Measurements from ENCODE around the gene ZNF462.
A peak's percentile ranks its signal among the peaks of the same experiment; 100 is the strongest.
"Not testable (repeated sequence)": the region's sequence is repeated elsewhere in the genome, so short reads cannot be mapped to it uniquely, and the experiment has no call there.

ZNF462 gene

DNA sequence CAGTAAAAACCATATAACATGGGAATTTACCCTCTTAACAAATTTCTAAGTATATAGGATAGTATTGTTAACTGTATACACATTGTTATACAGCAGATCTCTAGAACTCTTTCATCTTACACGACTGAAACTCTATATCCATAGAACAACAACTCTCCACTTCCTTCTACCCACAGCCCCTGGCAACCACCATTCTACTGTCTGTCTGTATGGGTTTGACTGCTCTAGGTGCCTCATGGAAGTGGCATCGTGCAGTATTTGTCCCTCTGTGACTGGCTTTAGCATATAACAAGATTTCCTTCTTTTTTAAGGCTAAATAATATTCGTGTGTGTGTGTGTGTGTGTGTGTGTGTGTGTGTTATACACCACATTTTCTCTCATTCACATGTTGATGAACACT is 100.7 kb downstream of the ZNF462 start:
- DNase-seq = no peak

DNA sequence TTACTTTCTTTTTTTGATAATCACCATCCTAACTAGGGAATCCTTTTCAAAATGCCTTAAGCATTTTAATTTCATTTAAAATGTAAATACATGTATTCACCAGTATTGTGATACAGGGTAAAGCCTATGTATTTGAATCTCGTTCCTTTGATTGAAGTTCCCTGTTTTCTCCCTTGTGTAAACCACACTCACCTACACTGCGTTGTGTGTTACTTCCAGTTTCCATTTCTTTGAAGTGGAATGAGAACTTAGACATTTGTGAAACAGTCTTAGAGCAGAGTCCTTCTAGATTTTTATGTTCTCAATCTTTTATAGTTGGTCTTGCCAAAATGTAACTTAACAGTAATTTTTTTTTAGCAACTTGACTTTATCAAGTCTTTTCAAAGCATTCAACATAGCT is 101.4 kb downstream of the ZNF462 start:
- no peak for DNase-seq

DNA sequence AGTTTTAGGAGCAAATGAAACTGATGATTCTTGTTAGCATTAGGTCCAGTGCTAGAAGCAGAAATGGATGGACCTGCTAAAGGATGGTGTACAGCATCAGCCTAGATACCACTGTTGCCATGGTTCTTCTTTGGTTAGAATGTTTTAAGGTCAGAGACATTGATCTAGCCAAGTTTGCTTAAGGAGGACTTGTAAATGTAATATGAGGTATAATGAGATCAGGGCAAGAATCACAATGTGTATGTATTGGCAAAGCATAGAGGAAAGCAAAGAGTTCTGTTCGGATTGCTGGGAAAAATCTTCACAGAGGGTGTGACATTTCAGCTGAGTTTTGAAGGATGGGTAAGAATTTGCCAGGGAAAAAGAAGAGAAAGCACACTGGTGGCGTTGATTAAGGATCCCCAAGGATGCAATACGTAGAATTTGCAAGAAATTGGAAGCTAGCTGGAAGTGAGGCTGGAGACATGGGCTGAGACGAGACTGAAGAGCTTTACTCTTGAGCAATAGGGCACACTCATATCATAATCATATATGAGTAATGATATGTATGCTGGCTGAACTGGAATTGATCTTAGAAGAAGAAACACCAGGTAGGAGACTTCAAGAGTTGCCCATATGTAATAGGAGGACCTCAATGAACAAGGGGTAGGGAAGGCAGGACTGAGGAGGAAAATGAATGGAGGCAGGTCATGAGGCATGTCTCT is 102.0 kb downstream of the ZNF462 start:
- DNase-seq = peak; percentile 24

DNA sequence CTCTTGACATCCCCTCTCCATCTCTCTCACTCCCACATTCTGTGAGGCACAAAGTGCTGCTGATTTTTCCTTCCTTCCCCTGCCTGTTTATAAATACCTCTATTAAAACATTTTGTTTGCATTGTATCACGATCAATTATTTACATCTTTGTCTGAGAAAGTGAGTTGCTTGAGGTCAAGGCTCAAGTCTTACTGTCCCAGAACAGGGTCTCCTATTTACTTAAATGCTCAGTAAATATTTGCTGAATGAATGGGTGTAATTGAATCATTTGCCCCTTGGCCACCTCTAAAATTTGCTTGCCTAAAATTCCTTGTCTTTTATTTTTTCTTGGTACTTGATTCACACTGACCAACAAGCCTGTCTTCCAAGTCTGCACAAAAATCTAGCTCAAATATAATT is 103.5 kb downstream of the ZNF462 start:
- no peak for DNase-seq

DNA sequence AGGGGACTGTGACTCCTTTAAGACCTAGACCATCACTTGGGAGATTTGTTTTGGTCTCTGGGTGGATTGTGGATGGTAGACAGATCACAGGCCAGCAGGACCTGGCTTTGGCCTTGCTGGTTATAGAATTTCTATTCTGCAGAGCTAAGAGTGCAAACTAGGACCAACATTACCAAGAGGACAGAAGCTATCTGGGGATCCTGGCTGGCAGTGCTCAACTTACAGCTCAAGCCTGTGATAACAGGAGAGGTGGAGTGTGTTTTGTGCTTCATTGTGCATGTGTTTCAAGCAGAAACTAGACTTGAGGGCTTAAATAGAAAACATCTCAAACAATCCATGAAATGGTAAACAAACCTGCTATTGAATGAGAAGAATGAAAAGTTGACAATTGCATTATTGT is 106.7 kb downstream of the ZNF462 start:
- no peak for DNase-seq

DNA sequence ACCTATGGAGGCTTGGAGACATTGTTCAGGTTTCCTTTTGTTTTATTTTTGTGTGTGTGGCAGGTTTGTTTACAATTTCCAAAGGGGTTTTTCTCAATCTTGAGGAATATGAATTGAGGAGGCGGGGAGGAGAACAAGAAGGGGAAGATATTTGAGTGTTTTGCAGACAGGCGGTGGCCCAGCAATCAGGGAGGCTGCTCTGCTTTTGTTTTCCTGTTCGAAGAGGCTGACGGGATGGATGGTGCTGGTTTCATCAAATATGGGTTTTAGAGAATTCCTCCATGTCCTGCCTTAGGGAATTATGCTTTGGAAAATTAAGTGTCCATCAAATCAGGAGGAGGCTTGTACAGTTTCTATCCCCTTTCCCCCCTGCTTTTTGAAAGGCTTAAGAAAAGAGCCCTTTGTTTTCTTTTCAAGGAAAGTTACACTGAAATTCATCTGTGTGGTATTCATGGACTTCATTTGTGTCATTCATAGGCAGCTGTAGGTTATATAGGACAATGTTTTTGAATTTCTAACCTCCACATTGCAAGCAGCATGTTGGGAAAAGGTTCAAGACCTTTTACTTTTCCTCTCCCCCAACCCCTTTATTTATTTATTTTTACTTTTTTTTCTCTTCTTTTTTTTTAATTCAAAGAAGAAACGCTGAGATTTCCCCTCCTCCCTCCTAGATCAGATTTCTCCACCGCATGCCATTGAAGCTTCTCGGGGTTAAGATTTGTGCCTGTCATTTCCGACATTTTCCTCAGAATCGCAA is 107.4 kb downstream of the ZNF462 start:
- no peak for DNase-seq

DNA sequence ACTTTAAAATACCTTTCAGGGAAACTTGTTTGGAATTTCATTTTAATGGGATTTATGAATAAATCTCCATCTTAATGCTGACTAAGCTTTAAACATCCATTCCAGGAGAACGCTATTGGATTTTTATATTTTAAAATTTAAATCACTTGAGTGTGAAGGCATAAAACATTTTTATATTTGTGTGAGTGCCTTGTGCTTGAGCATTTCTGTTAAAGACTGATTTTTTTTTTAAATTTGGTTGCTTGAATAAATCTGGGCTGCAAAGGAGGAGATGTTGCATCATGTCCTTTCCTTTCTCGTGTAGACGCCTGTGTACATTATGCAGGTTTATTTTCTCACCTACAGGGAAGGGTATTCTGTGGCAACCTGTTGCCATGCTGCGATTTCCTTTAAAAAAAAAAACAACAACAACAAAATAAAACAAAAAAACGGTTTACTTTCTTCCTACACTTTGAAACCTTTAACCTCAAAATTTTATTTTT is 108.1 kb downstream of the ZNF462 start:
- no peak for DNase-seq

DNA sequence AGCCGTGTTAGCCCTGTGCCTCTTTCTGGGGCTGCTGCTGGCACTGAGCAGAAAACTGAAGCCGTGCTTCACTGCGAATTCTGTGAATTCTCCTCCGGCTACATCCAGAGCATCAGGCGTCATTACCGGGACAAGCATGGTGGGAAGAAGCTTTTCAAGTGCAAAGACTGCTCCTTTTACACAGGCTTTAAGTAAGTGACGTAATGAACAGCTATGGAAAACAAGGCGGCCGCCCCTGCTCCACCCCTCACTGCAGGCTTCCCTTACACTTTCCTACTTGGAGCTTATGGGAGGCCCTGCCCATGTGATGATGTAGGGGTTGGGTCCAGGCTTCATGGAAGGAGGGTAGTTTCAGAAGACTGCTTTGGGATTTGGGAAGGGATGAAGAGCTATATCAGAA is 109.1 kb downstream of the ZNF462 start:
- DNase-seq = no peak

DNA sequence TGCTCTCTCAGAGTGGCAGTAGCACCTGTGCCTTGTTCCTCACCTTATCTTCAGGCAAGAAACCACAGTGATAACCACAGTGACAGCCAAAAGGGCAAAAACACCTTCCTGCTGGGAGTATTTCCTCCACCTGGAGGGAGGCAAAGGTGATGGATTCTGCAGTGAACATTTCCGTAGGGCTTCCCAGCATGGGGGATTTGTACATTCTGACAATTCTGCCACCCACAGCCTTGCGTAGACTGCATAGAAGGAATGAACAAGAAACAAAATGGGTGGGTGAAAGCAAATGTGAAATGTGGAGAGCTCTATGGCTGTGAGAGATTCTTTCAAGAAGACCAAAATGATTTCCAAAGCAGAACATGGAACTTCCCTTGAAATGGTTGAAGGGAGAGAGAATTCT is 111.4 kb downstream of the ZNF462 start:
- no peak for DNase-seq

DNA sequence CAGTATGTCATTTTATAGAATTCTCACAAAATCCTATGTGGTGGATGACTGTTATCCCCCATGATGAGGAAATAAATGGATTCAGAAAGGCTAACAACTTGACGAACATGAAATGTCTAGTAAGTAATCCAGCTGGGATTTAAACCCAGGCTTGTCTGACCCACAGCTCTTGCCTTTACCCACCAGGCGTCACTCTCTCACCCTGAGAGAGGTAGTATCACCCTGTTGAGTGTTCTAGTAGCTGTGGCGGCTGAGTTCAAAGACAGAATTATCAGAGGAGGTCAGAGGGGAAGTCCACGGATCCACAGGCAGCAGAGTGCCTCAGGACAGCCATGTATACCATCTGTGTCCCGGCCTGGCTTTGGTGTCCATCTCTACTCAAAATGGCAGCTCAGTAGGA is 113.8 kb downstream of the ZNF462 start:
- DNase-seq = no peak

DNA sequence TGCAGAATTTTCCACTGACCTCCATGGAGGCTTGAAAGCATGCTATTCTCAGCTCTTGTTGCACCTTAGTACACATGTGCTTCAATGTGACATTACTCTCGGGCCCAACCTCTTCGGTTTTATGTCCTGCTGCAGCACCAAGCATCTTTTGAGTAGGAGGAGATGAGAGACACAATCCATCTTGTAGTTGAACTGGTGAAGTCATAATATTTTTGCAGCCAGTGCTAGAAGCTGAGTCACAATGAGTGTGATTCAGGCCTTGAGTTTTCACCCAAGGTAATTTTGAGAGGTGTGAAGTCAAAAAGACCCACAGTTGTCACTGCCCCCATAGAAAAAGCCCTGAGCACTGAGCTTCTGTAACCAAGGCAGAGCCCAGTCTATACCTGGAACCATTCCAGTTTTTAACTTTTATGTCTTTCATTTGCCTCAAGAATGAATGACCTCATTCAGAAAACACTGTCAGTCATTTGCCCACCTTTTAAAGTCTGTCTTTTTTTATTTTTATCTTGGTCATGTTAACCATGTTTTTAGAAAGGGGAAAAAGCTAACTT is 117.7 kb downstream of the ZNF462 start:
- peak; percentile 35 for DNase-seq

DNA sequence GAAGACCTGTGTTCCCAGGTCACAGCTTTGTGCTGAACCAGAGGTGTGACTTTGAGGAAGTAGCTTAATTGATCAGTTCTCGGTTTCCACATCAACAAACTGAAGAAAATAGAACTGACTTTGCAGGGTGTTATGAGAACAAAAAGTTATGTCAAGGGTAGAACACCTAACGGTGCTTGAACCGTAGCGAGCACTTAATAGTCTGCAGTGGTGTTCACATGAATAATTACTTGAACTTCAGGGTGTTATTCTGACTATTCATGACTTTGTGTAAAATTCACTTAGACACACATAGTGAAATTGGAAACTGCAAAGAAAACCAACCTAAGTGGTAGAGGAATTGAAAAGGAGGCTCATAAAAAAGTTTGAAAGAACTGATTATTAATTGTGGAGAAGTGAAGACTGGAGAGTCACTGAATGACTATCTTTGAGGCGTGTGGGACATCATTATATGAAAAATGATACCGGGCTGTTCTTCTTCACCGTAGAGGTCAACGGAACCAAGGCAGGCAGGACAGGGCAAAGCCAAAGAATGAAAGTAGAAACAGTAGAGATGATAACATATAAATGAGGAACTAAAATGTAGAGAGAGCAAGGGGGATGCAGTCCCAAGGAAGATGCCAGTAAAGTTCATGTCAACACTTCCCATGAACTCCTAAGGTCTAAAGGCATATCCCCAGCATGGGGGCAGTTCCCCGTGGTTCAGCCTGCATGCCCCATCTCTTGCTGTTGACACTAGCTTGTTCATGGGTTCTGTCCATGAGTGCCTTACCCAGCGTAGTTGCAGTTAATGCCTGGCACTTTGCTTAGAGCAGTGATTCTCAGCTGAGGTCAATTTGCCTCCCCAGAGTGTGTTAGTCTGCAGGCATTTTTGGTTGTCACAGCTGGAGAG is 118.7 kb downstream of the ZNF462 start:
- DNase-seq = no peak

DNA sequence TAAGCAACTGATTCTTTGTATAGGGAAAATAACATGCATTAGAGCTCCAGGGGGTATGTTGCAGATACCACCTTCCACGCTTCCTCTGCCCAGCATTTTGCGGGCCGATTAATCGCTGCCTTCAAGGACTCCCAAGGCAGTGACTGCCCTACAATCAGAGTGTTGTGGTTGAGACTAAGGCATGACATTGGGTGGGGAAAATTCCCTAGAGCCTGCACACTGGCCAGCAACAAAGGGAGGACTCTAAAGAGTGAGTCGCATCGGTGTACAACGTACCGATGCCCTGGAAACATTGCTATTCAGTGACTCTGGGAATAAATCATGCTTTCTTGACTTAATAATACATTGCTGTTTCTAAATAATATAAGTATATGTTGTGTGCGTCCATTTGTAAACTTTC is 119.7 kb downstream of the ZNF462 start:
- DNase-seq = no peak

DNA sequence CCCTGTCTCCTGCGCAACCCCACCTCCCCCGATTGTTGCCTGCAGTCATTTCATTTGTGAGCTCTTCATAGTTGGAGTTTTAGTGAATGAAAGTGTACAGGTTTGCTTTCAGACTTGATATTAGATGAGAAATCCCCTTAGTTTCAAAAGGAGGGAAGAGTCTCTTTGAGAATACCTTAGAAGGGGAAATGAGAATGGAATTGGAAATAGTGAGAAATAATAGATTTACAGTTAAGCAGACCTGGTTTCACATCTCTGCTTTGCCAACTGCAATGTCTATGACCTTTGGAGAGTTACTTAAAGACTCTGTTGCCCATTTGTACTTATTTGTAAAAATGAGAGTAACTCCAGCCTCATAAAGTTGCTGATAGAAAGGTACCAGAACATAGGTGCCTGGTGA is 120.4 kb downstream of the ZNF462 start:
- DNase-seq = no peak

DNA sequence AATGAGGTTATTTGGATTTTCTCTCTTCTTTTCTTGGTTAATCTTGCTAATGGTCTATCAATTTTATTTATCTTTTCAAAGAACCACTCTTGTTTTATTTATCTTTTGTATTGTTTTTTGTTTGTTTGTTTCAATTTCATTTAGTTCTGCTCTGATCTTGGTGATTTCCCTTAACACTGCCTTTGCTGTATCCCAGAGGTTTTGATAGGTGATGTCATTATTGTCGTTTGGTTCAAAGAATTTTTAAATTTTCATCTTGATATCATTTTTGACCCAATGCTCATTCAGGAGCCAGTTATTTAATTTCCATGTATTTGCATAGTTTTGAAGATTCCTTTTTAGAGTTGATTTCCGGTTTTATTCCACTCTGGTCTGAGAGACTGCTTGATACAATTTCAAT is 126.9 kb downstream of the ZNF462 start:
- not testable (repeated sequence) for DNase-seq

DNA sequence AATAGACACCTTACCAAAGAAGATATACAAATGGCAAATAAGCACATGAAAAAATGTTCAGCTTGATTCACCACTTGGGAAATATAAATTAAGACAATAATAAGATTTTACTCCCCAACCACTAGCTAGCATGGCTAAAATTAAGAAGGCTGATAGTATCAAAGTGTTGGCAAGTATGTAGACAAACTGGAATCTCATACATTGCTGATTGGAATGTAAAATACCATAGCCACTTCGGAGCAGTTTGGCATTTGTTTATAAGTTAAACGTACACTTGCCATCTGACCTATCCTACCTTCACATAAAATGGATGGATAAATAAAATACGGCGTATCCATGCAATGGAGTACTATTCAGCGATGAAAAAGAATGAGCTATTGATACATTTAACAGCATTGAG is 129.2 kb downstream of the ZNF462 start:
- DNase-seq = no peak

DNA sequence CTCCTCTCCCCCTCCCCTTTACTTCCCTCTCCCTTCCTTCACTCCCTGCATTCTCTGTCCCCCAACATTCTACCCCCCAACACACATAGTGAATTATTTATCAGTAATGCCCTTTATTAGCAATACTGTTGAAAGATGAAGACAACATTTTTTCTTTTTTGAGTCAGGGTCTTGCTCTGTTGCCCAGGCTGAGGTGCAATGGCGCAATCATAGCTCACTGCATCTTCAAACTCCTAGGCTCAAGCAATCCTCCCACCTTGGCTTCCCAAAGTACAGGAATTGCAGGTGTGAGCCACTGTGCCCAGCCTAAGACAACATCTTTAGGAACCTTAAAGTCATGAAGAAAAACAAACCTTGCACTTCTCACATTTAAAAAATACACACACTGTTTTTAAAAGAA is 130.6 kb downstream of the ZNF462 start:
- DNase-seq = no peak

DNA sequence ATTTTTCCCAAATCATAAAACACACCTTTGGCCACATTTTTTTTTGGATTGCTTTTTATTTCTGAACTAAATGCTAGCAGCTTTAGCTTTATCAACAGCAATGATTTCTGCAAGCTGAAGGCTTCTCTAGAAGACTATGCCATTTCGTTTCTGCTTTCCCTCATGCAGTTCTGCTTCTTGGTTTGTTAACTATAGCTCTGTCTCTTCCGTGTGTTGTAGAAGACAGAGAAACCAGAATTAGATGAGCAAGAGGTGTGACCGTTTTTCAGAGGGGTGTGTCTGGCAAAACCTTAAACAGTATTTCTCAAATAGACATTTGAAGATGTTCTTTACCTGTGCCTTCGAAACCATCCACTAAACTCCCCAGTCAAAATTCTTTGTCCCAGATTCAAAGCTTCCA is 131.5 kb downstream of the ZNF462 start:
- no peak for DNase-seq

DNA sequence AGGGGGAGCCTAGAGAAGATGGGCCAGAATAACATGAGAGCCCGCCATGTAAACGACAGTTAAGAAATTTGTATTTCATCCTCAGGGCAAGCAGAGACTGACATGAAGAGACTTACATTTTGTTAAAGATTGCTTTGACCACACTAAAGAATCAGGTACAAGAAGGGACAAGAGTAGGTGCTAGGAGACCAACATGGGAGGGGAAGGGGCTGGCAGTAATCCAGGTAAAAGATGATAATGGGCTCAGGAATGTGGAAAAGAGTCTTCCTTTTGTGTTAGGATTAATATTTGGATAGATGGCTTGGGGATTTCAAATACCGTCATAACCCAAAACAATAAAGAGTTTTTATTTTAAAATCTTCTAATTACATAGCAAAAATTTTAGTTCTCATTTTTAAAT is 137.3 kb downstream of the ZNF462 start:
- DNase-seq = no peak

DNA sequence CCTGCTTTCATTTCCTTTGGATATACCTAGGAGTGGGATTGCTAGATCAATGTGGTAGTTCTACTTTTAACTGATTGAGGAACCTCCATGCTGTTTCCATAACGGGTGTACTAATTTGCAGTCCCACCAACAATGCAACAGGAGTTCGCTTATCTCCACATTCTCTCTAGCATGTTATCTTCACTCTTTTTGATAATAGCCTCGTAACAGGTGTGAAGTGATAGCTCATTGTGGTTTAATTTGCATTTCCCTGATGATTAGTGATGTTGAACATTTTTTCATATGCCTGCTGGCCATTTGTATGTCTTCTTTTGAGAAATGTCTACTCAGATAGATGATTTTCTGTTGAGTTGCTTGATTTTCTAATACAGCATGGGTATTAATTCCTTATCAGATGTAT is 142.2 kb downstream of the ZNF462 start:
- no peak for DNase-seq

DNA sequence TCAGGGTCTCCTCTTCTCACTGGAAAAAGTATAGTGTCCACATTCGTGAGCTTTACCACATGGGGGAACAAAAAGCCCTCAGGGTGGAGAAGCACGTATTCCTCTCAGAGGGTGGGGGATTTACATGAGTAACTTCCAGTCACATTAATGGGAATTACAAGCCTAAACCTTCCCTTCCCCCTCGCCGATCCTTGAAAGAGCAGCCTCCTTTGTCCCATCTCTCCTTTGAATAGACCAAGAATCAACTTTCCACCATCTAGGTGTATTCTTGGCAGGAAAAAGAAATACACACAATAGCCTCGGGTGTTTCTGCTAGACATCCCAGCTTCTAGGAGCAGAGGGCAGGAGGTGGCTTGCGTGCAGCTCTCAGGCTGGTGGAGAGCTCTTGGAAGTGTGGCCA is 144.4 kb downstream of the ZNF462 start:
- no peak for DNase-seq

DNA sequence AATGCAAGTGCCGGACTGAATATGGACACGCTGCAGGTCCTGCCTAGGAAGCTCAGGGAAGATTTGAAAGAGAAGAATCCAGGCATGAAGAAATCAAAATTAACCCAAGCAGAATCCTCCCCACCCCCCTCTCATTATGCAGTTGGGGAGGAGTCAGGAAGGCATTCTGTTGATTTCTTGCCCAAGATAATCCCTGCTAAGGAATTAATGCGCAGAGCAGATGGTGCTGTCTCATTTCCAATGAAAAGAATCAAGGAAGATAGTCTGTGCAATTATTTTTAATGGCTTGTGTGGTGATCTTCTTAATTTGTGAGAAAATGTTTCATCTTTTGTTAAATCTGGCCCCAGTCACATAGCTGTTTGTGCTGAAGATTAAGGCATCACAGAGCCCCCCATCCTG is 145.0 kb downstream of the ZNF462 start:
- DNase-seq = no peak

DNA sequence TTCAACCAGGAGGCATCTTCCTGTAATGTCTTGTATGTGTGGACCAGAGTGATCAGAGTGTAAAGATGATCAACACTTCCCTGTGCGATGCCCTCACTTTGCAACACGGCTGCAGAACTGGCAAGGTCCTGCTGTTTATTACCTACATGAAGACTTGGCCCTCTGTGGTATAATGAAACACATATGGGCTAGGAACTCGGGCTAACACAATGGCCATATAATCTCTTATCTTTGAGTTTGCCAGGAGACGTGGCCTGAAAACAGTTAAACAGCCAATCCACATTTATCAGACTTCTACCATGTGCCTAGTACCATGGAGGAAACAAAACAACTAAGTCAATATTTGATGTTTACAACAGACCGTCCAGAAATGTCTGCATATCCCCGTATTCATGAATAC is 145.5 kb downstream of the ZNF462 start:
- DNase-seq = no peak

Data from NCI-H226 (cell line).